NCI-H2196 treated with DMSO at 0.1 percent for 48 hours (cell line): ENCODE measurements around the gene ABCA4.
"Not testable (repeated sequence)": the region's sequence is repeated elsewhere in the genome, so short reads cannot be mapped to it uniquely, and the experiment has no call there.

Source experiments
- DNase-seq: peaks from one replicate; lab custom pipeline; 2025; ENCODE audit not compliant: unreplicated experiment; lab: John Stamatoyannopoulos, UW

The ABCA4 gene

DNA sequence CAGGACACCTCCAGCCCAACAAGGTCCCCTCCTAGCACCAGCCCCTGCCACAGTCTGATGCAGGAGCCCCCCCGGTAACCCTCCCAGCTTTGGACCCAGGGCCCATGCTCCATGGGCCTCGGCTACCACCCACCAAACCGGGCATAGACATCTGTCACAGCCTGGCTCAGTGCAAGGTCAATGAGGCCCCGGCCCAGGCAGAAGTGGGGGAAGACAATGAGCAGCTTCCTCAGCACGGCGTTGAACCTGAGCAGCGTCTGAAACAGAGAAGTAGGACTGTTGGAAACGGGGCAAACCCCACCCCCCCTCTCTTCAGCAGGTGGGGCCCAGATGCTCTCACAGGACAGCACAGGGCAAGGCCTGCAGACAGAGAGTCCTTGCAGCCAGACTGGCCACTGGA, 109.8 kb downstream of the ABCA4 start:
- no peak for DNase-seq

DNA sequence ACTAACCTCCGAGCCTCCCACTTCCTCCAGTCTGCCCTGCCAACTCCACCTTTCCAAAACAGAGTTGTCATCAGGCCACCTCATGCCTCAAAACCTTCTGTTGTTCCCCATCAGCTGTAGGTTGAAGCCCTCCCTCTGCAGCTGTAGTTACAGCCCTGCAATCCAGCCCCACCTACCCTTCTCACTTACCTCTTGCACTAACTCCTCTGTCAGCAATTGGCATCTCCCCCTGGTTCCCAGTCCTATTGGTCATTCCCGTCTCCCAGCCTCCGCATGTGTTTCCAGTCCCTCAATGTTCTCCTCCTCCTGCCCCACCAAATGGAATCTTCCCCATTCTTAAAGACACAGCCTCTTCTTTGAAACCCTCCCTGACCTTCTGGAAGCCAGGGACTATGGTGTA, 111.6 kb downstream of the ABCA4 start:
- DNase-seq, result no peak

DNA sequence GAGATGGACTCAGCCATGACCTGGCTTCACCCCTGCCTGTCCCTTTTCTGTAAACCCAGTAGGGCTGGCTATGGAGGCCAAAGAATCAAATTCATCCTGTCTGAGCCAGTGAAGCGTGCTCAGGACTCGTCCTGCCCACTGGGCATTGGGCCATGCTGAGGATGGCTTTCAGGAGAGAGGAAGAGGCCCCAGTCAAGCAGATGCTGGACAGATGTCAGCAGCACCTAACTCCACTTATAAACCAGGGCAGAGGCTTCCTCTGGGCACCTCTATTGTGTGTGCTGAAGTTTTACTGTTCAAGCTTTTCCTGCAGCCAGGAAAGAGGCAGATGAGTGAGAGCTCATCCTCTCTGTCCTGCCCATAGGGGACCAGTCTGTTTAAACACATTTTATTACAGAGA, 114.3 kb downstream of the ABCA4 start:
- no peak for DNase-seq

DNA sequence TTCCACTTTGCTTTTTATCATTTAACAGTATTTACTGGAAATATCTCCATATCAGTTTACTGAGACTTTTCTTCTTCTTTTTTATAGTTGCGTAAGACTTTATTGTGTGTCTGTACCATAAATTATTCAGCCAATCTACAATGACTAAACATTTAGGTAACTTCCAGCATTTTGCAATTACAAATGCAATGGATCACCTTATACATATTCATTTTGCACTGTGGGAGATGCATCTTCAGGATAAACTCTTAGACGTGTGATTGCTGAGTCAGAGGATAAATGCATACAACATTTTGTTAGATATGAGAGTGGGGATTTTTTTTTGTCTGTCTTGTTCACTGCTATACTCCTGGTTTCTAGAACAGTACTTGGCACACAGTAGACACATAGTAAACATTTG, 116.0 kb downstream of the ABCA4 start:
- DNase-seq, result no peak

DNA sequence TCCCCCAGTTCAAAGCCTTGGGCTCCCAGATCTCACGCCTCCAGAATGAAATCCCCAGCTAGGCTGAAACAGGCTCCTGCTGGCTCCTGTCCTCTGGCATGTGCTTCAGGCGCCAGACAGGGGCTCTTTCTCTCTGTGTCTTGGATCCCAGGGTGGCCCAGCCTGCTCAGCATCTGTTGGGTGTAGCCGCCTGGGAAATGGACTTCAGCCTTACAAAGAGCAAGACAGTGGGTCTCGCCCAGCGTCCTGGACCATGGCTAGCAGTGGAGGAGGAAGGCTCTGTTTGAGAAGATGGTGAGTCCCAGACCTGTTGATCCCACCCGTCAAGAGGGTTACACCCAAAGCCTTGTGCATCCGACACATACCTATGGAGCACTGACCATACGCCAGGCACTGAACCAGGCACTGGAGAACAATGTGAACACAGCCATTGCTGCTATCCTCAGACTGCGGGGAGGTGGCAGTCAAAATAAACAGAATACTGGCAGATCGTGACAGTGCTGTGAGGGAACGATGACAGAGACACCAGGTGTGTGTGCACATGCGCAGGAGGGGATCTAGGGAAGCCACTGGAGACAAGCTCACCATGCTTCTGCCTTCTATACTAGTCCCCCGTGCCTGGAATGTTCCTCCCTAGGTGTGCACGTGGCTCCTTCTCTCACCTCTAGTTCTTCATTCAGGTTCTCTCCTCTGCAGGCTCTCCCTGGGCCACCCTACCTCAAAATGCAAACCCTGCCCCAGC, 118.7 kb downstream of the ABCA4 start:
- no peak for DNase-seq

DNA sequence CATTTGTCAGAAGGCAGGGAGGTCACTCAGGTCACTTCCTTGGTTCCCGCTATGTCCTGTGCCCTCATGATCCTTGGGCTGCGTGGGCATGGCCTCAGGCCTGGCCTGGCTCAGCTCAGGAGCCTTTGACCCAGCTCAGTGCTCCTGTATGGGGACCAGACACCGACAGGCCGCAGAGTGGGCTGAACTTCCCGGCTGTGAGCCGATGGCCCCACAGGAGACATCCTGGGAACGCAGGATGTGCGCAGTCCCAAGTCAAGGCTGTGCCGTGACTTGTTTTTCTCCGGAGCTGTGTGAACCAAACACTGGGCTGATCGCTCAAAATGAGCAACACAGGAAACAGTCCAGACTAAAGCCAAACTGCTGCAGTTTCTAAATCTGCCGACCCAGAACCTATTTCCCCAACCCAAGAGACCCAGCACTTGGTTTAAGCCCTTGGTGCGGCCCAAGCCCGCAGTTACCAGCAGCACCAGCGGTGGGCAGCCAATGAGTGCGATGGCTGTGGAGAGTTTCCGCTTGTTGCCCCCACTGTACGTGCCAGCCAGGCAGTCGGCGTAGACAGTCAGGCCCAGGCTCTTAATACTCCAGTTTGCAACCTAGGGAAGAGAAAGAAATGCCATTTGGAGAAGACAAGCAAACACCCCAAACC, 119.4 kb downstream of the ABCA4 start:
- no peak for DNase-seq

DNA sequence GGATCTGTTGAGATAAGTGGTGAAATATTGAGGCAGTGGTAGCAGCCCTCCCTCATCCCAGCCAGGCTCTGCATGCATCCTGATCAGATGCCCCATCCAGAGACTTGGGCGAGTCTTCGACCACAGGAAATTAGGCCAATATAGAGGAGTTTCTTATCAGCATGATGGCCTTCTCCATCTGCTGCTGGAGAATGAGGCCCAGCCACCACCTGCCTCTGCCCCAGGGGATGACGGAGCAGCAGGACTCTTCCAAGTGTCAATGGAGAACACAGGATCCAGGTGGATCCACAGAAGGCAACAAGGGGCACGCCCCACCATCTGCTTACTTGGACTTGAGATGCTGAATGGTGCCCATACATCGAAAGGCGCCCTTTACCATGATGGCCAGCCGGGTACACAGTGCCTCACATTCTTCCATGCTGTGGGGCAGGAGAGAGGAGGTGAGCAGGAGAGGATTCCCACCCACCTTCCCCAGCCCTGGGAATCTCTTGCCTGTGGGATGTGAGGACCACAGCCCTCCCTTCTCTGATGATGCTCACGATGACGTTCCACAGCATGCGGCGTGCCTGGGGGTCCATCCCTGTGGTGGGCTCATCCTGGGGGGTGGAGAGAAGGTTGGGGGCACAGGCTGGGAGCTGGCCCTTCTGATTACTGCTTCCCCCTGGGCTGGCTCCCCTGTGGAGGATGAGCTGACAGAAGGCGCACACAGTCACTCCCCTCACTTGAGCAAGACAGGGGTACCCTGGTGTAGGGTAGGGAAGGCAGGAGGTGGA, 120.3 kb downstream of the ABCA4 start:
- no peak for DNase-seq

DNA sequence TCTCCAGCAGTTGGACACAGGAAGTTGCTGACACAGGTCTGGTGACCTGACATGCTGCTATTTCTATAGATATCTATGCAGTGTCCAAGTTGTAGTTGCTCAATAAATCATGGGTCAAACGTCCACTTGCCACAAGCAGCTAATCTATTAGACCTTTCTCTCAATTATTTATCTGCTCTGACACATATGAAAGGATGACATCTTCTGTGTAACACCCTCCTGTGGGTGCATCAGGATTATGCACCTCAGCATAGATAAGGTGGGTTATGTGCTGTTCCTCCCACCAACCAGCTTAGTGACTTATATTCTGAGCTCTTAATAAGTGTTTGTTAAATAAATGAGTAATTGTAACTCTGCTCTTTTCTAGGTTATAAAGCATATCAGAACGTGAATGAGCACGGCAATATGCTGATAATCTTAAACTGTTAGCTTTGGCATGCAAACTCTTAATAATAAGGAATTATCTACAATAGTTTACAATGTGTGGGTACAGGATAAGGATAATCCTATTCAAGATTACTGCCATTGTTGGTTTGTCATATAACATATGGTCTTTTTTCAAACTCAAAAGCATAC, 121.0 kb downstream of the ABCA4 start:
- DNase-seq, result no peak

DNA sequence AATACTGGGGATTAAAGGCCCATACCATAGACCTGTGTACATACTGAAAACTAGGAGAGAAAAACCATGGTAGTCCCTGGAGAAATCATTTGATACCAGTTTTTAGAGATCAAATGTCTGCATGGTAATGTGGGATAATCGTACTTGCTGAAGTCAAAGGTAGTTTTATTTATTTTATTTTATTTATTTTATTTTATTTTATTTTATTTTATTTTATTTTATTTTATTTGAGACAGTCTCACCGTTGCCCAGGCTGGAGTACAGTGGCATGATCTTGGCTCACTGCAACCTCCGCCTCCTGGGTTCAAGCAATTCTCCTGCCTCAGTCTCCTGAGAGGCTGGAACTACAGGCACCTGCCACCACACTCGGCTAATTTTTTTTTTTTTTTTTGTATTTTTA, 122.4 kb downstream of the ABCA4 start:
- DNase-seq, result not testable (repeated sequence)

DNA sequence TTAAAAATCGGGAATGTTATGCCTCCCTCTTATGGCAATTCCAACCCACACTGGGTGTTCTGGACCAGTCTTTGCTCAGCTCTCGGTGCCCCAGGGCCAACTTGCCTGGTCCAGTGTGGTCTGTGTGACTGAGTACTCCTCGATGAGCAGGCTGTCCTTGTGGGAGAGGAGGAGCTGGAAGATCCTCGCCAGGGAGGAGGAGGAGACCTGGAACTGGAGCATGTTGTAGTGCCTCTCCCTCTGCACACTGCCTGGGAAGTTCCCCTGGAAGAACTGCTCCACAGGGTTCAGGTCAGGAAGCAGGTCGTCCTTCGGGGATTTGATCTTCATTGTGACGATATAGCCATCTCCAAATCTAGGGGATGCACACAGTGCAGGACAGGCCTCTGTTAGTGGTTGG, 123.2 kb downstream of the ABCA4 start:
- DNase-seq, result no peak

DNA sequence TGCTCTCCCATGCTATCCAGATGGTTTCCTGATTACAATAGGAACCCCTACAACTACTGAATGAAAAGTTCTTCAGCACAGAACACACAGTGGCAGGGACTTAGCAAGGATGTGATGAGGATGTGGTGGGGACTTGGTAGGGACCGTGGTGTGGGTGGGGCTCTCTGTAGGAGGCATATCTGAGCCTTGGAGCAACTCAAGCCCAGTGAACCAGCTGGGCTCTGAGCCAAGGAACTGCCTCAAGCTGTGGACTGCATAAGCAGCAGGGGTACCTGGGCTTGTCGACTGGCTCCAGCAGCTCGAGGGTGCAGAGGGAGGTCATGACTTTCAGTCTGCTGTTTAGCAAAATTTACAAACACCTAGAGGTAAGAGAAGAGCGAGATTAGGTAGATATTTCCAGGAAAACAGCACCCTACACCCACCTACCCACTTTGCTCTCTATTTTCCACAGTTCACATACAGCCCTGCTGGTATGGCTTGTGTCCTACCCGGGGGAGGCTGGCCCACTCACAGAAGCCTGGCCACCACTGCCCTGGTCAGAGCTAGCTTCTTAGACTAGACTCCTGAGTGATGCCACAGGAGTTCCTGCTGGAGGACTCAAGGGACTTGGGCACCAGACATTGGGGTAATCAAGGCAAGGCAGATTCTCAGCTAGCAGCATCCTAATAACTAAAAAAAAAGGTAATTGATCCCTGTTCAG, 125.0 kb downstream of the ABCA4 start:
- no peak for DNase-seq

DNA sequence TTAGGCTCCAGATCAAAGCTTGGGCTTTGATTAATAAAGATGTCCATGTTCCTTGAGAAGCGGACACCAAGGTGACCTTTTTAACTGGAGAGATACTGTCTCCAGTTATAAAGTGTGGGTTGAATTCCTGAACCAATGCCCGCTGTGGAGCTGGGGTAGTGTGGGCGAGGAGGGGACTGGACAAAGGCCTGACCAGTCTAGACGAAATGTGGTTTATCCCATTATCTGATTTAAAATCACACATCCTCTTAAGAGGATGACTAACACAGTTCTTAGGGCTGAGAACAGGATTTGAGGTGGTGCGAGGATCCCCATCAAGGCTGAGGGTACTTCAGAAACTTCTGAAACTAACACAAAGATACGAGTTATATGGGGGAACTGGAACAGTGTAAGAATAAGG, 127.2 kb downstream of the ABCA4 start:
- DNase-seq, result no peak

DNA sequence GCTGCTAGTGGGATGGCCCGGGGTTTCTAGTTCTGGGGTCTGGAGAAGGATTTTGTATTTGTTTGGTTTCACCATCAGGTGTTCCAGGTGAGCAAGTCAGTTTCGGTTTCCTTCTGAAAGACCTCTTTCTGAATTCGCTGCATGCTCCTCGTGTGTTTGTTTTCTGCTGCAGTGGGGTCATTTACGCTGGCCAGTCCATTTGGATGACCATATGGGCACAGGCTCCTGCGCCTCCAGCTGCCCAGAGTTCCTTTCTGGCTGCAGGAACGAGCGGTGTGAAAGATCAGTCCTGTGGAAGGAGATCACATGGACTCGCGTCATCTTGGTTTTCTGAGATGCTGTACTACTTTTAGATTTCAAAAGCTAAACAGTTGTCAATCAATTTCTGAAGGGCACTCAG, 128.0 kb downstream of the ABCA4 start:
- no peak for DNase-seq

DNA sequence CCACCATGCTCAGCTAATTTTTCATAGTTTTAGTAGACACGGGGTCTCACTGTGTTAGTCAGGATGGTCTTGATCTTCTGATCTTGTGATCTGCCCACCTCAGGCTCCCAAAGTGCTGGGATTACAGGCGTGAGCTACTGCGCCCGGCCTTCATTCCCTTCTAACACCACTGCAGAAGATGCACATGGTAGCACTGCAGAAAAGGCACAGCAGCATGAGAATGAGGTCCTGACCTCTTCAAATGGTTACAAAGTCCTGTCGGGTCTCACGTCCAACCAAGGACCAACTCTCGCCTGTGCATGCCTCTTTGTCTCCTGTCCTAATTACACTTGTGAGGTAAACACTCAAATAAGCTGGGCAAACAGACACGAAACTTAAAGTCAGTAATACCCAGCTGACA, 128.8 kb downstream of the ABCA4 start:
- no peak for DNase-seq

DNA sequence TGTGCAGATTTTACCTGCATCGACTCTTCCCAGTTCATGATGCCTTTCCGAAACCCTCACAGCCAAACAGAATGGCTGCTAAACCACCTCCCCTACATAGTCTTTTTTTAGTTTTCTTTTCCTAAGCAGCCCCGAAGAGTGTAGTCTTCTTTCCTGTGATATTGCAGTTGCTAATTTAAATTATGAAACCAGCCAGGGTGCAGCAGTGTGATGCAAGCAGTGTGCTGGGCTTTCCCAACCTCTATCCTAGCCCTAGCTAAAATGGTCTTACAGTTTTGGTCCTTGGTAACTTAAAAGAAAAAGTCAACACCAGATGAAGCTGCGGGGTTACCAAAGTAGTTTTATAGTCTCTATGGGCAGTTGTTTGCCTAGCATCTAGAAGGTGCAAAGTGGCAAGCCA, 129.7 kb downstream of the ABCA4 start:
- no peak for DNase-seq

DNA sequence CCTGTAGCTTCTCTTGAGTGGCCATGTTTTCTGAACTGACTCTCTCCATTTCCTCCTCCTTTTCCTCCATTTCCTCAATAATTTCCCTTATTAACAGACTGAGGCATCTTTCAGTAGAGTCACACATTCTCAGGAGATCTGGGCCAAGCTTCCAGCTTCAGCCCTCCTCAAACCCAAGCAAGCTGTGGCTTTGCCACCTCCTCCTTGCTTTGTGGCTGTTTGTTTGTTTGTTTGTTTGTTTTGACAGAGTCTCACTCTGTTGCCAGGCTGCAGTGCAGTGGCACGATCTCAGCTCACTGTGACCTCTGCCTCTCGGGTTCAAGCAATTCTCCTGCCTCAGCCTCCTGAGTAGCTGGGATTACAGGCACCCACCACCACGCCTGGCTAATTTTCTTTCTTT, 130.5 kb downstream of the ABCA4 start:
- not testable (repeated sequence) for DNase-seq

DNA sequence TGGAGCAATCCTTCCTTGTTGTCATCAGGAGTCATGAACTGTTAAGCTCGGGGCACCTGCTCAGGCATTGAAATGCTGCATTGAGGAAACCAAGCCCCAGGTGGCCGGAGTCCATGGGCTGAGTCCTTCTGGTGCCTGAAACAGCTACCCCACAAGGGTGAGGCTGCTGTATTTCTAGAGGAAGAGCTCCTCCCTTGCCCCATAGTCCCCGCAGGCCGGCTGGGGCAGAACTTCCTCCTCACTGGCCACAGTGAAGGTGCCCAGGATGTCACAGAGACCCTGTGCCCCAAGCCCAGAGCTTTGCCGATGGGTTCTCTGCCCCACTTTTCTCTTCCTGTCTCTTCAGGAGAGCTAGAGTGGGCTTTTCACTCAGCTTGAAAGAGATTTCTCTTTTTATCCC, 130.9 kb downstream of the ABCA4 start:
- no peak for DNase-seq

DNA sequence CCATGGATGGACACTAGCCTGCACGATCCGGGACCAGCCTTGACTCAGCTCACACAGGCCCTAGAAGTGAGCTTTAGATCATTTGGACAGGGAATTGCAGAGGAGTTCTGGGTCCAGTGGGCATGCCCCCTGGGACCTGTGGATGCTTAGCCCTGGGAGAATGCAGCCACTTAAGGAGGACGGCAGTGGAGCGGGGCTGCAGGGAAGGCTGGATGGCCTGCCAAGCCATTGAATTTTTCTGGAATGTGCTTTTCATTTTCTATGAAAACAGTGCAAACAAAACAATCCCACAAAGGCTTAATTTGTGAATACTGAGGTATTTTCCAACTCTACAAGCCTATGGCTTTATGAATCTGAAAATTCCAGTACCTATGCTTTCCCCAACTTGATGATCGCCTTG, 131.3 kb downstream of the ABCA4 start:
- no peak for DNase-seq

DNA sequence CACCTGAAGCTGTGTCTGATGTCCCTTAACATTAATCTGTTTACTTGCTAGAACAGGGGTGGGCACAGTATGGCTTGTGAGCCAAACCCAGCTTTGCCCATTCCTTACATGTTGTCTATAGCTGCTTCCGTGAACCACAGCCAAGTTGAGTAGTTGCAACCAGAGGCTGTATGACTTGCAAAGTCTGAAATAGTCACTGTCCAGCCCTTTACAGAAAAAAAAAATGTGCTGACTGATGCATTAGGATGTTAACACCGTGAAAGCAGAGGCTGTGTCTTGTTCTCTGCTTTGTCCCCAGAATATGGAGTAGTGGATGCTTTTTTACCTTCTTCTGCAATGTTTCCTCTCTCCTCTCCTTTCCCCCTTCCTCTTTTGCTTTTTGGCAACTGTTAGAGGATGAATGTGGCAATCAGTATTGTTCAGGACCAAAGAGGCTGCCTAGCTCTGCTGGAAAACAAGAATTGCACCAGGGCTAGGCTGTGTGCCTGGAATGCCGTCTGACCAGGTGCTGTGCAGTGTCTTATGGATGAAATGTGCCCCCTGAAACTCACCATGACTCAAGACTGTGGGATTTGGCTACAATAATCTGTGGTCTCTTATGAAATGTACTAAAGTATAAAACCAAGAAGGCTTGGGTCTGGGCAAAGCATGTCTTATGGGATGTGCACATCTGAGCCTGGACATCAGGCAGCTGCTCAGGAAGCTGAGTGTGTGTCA, 132.2 kb downstream of the ABCA4 start:
- no peak for DNase-seq

DNA sequence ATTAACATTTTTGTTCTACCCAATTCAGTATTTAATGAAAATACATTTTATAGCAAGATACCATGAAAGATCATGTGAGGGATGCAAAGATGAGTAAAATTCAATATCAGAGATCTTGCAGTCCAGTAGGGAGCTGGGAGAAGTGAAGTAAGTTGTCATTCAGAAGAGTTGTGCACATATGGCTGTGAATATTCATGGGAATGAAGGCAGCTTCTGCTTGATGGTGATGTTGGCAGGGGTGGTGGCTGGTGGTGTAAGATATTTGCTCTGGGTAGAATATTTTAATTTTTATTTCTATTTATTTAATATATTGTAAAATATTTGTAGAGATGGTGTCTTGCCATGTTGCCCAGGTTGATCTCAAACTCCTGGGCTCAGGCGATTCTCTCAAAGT, 139.7 kb downstream of the ABCA4 start:
- DNase-seq, result no peak
